Measurements from ENCODE around the gene HS2ST1. TPM values are rescaled to one million over a fixed set of nuclear protein-coding genes. Genes with fewer than 3 reads are reported as not detected.

Gene HS2ST1
- total RNA-seq, result 18.9 and 19.1 TPM in 2 replicates

DNA sequence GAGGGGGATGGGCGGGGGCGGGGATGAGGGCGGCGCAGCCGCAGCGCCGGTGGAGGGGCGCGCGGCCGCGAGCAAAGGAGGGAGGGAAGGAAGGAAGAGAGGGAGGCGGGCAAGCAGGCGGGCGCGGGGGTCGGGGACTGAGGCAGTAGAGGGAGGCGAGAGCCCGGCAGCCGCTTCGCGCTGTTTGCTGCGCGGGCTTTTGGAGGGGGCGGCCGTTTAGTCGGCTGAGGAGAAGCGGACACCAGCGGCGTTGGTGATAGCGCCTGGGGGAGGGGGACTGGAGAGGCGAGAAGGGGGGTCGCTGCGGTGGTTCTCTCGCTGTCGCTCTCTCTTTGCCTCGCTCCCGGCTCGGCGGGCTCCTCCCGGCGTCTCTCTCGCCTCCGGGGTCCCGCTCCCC, at the start of gene HS2ST1:
Gene HS2ST1, plus strand, starts transcription at position 35 of the 397 bp plus-strand sequence.

DNA sequence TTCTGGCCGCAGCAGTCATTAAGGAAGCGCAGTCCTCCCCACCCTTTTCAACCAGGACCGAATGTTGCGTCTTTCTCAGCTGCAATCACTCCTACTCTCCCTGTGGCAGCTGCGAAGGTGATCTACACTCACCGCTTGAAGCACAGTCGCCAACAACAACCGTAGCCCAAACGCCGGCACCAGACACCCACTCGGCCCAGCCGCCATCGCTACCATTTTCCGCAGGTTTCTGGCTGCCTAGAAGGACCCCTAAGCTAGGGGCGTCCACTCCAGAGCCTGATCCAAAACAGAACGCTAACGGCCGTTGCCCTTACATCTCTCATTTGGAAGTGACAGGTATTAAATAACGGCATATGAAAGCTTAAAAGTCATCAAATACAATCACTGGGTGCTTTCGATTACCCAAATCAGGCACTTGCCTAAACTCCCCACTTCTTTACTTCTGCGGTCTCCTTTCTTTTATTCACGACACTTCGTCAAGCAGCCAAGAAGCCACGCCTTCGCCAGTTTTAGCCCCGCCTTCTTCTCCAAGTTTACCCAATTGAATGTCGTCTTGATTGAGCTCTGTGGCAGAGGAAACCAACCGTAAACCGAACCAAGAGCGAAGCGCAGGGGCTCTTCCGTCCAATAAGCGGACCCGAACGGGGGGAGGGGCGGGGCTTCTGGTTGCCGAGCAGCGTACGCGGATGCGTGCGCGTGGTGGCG, 387 bp upstream of the HS2ST1 start, which contains the start of gene SELENOF:
Gene SELENOF, minus strand, starts transcription at position 231 of the 705 bp plus-strand sequence. Its CDS starts 15 bp downstream, at position 216.

Other genes starting within 250 kb of the HS2ST1 start
- 48.0 and 58.5 TPM in 2 replicates for gene SH3GLB1, start 210.1 kb upstream of the HS2ST1 start, total RNA-seq
- 197 and 239 TPM in 2 replicates for gene SELENOF, start 509 bp upstream of the HS2ST1 start, total RNA-seq